B cell (primary cell): ENCODE results near the gene PHLPP1. TPM values are rescaled to one million over a fixed set of nuclear protein-coding genes. Genes with fewer than 3 reads are reported as not detected.

Experiments used
- ATAC-seq: fragments of 200-7000 bp; cut with Tn5 transposase; one replicate; pipeline ENCODE4 v1.10.0; 2021; ENCODE audit warnings: low read depth, mild to moderate bottlenecking, moderate number of reproducible peaks, moderate library complexity
- CTCF ChIA-PET: fragments of 350-600 bp; sonication (Branson Sonifier 250); formaldehyde crosslinking; loops from one replicate; lab custom pipeline; 2021; ENCODE audit warnings: antibody characterized with exemption, inconsistent platforms; lab: Charles Lee
- POLR2A ChIA-PET: fragments of 350-600 bp; sonication (Branson Sonifier 250); formaldehyde crosslinking; loops from one replicate; lab custom pipeline; 2021; ENCODE audit warnings: antibody characterized with exemption; lab: Charles Lee
- DNase-seq: peaks from one replicate; pipeline ENCODE4 v3.0.0; 2013
- H2AFZ ChIP-seq: 2 replicates; pipeline ENCODE4 v1.6.1; 2012; ENCODE audit warnings: mild to moderate bottlenecking, low read depth, low read length; ENCODE audit not compliant: insufficient read depth, poor library complexity, severe bottlenecking
- H3K27ac ChIP-seq, 2 donors: 1 replicate in 1 of 2; 2 replicates in 1 of 2; pipeline ENCODE4 v1.5.1; 2012 to 2013; ENCODE audit warnings: low read length in 2 of 2, mild to moderate bottlenecking in 2 of 2, moderate library complexity in 1 of 2
- H3K27me3 ChIP-seq, 4 experiments: fragments of 200-600 bp in 1 of 4; sonication (generic) in 1 of 4; replicated peaks in 1 of 4; 1 replicate in 2 of 4; 2 replicates in 2 of 4; pipeline versions ENCODE4 v1.6.1 to v1.7.0; 2013 to 2016; ENCODE audit warnings: low read length in 3 of 4, mild to moderate bottlenecking in 2 of 4, mixed read lengths in 1 of 4, moderate library complexity in 1 of 4; ENCODE audit not compliant: insufficient read depth in 4 of 4, control insufficient read depth in 3 of 4; ENCODE audit errors: control extremely low read depth in 1 of 4
- H3K36me3 ChIP-seq, 2 experiments: replicated peaks in 1 of 2; 1 replicate in 1 of 2; 2 replicates in 1 of 2; pipeline versions ENCODE4 v1.6.1 to v1.7.1; 2013; ENCODE audit warnings: low read length in 1 of 2; ENCODE audit not compliant: insufficient read depth in 2 of 2, control insufficient read depth in 1 of 2; ENCODE audit errors: control extremely low read depth in 1 of 2, extremely low read depth in 1 of 2
- H3K4me1 ChIP-seq, 2 donors: fragments of 200-600 bp in 1 of 2; sonication (generic) in 1 of 2; 1 replicate in 1 of 2; 2 replicates in 1 of 2; pipeline versions ENCODE4 v1.5.1 to v1.6.1; 2013 to 2017; ENCODE audit warnings: low read length in 2 of 2; ENCODE audit not compliant: control insufficient read depth in 2 of 2, insufficient read depth in 2 of 2
- H3K4me2 ChIP-seq: replicated peaks from 2 replicates; pipeline ENCODE3; 2012; ENCODE audit warnings: mild to moderate bottlenecking, low read depth, low read length; ENCODE audit not compliant: poor library complexity, severe bottlenecking
- H3K4me3 ChIP-seq, 5 experiments: fragments of 200-600 bp in 1 of 5; sonication (generic) in 1 of 5; 1 replicate in 3 of 5; 2 replicates in 2 of 5; pipeline versions ENCODE4 v1.5.1 to v1.7.0; 2011 to 2016; ENCODE audit warnings: low read length in 4 of 5, mild to moderate bottlenecking in 4 of 5, low read depth in 2 of 5, control low read depth in 1 of 5, moderate library complexity in 1 of 5; ENCODE audit not compliant: insufficient read depth in 1 of 5; ENCODE audit errors: control extremely low read depth in 1 of 5, extremely low read depth in 1 of 5
- H3K79me2 ChIP-seq: fragments of 200-600 bp; sonication (generic); one replicate; pipeline ENCODE4 v1.6.0; 2016; ENCODE audit warnings: low read length; ENCODE audit not compliant: control insufficient read depth, insufficient read depth
- H3K9ac ChIP-seq: fragments of 200-600 bp; sonication (generic); 2 replicates; pipeline ENCODE4 v1.6.1; 2017; ENCODE audit warnings: mild to moderate bottlenecking, low read length, moderate library complexity
- H3K9me3 ChIP-seq, 3 donors: one replicate each; pipeline versions ENCODE4 v1.6.1 to v1.7.1; 2013; ENCODE audit warnings: low read length in 2 of 3; ENCODE audit not compliant: control insufficient read depth in 2 of 3, insufficient read depth in 1 of 3; ENCODE audit errors: control extremely low read depth in 1 of 3
- H4K20me1 ChIP-seq: 2 replicates; pipeline ENCODE4 v1.6.0; 2012; ENCODE audit warnings: mild to moderate bottlenecking, low read length; ENCODE audit not compliant: insufficient read depth, control insufficient read depth, poor library complexity, severe bottlenecking
- H3K27ac Mint-ChIP-seq: one replicate; pipeline ENCODE4 v1.8.0; 2021; ENCODE audit warnings: mixed read lengths
- H3K27me3 Mint-ChIP-seq: one replicate; pipeline ENCODE4 v1.8.0; 2021; ENCODE audit warnings: mixed read lengths
- H3K4me1 Mint-ChIP-seq: one replicate; pipeline ENCODE4 v1.8.0; 2021; ENCODE audit warnings: mixed read lengths
- H3K4me3 Mint-ChIP-seq: one replicate; pipeline ENCODE4 v1.8.0; 2021; ENCODE audit warnings: mixed read lengths
- H3K9me3 Mint-ChIP-seq: one replicate; pipeline ENCODE4 v1.8.0; 2022; ENCODE audit warnings: mixed read lengths; ENCODE audit not compliant: insufficient read depth
- CTCF ChIP-seq: fragments of 200-600 bp; IDR thresholded peaks from one replicate; pipeline ENCODE4 v1.8.0; 2022; ENCODE audit warnings: antibody characterized with exemption, mild to moderate bottlenecking
- EZH2 ChIP-seq: IDR thresholded peaks from 2 replicates; pipeline ENCODE4 v1.6.1; 2012; ENCODE audit warnings: borderline replicate concordance, low read depth, mild to moderate bottlenecking, moderate library complexity, low read length; ENCODE audit not compliant: insufficient read depth, poor library complexity, severe bottlenecking
- WGBS: methylation state at CpG from one replicate; pipeline ENCODE4 v1.1.5; 2013; ENCODE audit warnings: missing lambda C conversion rate; ENCODE audit not compliant: insufficient coverage; 5-methylcytosine and 5-hydroxymethylcytosine counted together
- intact Hi-C: fragments of 100-400 bp; cut with micrococcal nuclease; formaldehyde crosslinking; loops from one replicate; pipeline ENCODE4 v1.10.0; 2022
- polyA plus RNA-seq: library from polyadenylated mRNA; depleted of rRNA; stranded (reverse); fragments of >200 nt; gene quantifications from 2 replicates; pipeline ENCODE4 v1.2.3, GENCODE V29; 2012
- total RNA-seq, 2 donors: library from RNA; stranded (reverse); fragments of 120-200 nt in 1 of 2; gene quantifications; 1 replicate in 1 of 2; 2 replicates in 1 of 2; pipeline versions ENCODE4 v1.2.3 to v1.2.4, GENCODE V29; 2013 to 2022

The PHLPP1 gene
- total and polyA plus RNA-seq, 2 donors (not counting 1 experiment from before 2014, with no cell fraction given), result 3.0 to 20.7 TPM

DNA sequence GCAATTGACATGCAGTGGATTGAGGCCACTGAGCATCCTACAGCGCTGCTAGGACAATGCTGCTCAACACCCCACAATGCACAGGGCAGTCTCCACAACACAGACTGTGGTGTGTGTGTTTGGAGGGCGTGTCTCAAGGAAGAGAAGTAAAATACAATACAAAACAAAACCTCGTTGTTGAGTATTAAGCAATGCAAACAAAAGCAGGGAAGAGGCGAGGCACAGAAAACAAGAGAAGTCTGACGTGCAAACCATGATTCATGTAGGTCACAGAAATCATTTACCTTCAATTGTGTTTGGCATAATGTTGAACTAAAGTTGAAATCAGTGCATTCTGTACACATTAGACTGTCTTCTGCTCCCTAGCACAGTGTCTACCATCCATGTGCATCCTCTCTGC is 260.9 kb downstream of the PHLPP1 start:
- no peaks in the 10 kb centered on the region for H3K4me1 ChIP-seq
- no peak overlapping the region for H3K4me3 ChIP-seq
- POLR2A ChIA-PET, result no interaction called here
- peaks cover 2 to 15% of the 10 kb centered on the region in 2 experiments for H3K36me3 ChIP-seq
- ATAC-seq (no peak), DNase-seq (no peak)
- 100% methylated on average over 1 of the region's 5 CpGs for WGBS
- H3K9ac ChIP-seq, result no peak overlapping the region
- H3K27ac ChIP-seq, result no peak overlapping the region
- intact Hi-C loops, result no loop called here
- Mint-ChIP-seq H3K27me3 (no peaks in the 10 kb centered on the region), H3K4me3 (no peak overlapping the region), H3K9me3 (no peaks in the 10 kb centered on the region), H3K4me1 (no peaks in the 10 kb centered on the region), H3K27ac (no peak overlapping the region)
- TF ChIP-seq EZH2, result no peak
- no peak for TF ChIP-seq CTCF
- H3K79me2 ChIP-seq, result no peaks in the 10 kb centered on the region
- CTCF ChIA-PET, result interaction anchor here (1.2 kb wide), 1 partner anchor 20 kb away, joined by 3 read pairs; no protein-coding TSS in a partner anchor
- H4K20me1 ChIP-seq, result no peaks in the 10 kb centered on the region
- H3K9me3 ChIP-seq, result no peaks in the 10 kb centered on the region
- H2AFZ ChIP-seq, result no peak overlapping the region
- H3K4me2 ChIP-seq, result no peak overlapping the region
- no peaks in the 10 kb centered on the region for H3K27me3 ChIP-seq

DNA sequence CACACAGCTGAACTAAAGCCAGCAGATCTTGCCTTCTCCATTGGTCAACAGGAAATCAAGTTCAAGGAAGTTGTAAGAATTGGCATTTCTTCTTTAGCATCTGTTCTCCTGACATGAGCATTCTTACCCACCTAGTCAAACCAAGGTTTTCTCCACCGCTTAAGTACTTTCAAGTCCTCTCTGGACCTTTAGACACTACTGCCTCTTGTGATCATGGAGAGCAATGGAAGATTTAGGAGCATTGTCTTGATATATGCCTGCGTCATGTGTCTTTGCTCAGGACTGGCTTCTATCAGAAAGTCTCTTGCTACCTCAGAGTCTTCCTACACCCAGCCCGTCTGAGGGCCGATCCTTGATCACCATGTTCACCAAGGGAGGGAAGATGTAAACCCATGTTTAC is 262.2 kb downstream of the PHLPP1 start:
- TF ChIP-seq CTCF (no peak), EZH2 (no peak)
- intact Hi-C loops, result no loop called here
- no peaks in the 10 kb centered on the region for H3K27me3 Mint-ChIP-seq
- Histone ChIP-seq H3K4me1 (peaks cover 2% of the 10 kb centered on the region in 2 donors), H4K20me1 (no peaks in the 10 kb centered on the region), H3K36me3 (peaks cover 0 to 13% of the 10 kb centered on the region in 2 experiments), H3K27ac (no peak overlapping the region), H3K9ac (no peak overlapping the region), H2AFZ (no peak overlapping the region), H3K9me3 (no peaks in the 10 kb centered on the region), H3K4me3 (no peak overlapping the region), H3K79me2 (no peaks in the 10 kb centered on the region), H3K27me3 (no peaks in the 10 kb centered on the region), H3K4me2 (no peak overlapping the region)
- ATAC-seq, result no peak
- H3K27ac Mint-ChIP-seq, result no peak overlapping the region
- no peaks in the 10 kb centered on the region for H3K9me3 Mint-ChIP-seq
- WGBS, result 80% methylated on average over 1 of the region's 4 CpGs
- peaks cover 3% of the 10 kb centered on the region for H3K4me1 Mint-ChIP-seq
- DNase-seq, result no peak
- H3K4me3 Mint-ChIP-seq, result no peak overlapping the region
- ChIA-PET CTCF (no interaction called here), POLR2A (no interaction called here)
